ENCODE data around the gene RAX2. TPM values are rescaled to one million over a fixed set of nuclear protein-coding genes. Genes with fewer than 3 reads are reported as not detected.

Gene RAX2
- total and polyA plus RNA-seq, 10 donors = not detected

DNA sequence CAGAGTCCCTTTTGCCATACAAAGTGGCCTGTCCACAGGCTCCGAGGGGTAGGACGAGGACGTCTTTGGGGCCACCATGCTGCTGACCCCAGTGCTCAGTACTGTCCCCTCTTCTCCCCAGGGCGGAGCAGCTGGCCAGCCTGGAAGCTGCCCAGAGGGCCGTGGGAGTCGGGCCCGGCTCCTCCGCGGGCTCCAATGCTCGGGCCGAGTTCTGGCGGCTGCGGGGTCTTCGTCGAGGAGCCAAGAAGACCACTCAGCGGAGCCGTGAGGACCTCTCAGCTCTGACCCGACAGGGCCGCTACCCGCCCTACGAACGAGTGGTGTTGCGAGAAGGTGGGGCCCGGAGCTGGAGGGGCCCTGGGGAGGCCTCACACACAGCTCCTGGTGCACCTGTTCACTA is 31.6 kb downstream of the RAX2 start:
- no peak for DNase-seq
- intact Hi-C loops (cut with DNase I; ENCODE audit: low total_unique reads) = no loop called here
- peaks cover 0 to 18% (median 0%) of the 10 kb centered on the region in 7 donors for H3K27me3 ChIP-seq (replicated peaks in 1 of 7)

DNA sequence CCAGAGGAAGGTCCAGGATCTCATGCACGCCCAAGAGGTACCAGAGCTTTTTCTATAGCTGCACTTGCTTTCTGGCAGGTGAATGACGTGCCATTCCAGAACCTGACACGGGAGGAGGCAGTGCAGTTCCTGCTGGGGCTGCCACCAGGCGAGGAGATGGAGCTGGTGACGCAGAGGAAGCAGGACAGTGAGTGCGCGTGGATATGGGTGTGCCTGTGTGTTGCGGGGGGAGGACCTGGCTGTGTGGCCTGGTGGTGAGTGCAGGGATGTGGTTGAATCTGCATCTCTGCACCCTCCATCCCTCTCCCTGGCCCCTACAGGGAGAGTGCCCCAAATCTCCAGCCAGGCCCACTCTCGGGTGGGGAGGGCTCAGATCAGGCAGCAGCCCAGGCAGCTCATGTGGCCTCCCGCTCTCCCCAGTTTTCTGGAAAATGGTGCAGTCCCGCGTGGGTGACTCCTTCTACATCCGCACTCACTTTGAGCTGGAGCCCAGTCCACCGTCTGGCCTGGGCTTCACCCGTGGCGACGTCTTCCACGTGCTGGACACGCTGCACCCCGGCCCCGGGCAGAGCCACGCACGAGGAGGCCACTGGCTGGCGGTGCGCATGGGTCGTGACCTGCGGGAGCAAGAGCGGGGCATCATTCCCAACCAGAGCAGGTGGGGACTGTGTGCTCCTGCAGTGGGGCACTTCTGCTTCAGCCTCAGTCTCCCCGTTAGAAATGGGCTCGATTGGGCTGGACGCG is 33.4 kb downstream of the RAX2 start:
- intact Hi-C loops (cut with DNase I; ENCODE audit: low total_unique reads) = no loop called here
- TF ChIP-seq, protein P1, sequence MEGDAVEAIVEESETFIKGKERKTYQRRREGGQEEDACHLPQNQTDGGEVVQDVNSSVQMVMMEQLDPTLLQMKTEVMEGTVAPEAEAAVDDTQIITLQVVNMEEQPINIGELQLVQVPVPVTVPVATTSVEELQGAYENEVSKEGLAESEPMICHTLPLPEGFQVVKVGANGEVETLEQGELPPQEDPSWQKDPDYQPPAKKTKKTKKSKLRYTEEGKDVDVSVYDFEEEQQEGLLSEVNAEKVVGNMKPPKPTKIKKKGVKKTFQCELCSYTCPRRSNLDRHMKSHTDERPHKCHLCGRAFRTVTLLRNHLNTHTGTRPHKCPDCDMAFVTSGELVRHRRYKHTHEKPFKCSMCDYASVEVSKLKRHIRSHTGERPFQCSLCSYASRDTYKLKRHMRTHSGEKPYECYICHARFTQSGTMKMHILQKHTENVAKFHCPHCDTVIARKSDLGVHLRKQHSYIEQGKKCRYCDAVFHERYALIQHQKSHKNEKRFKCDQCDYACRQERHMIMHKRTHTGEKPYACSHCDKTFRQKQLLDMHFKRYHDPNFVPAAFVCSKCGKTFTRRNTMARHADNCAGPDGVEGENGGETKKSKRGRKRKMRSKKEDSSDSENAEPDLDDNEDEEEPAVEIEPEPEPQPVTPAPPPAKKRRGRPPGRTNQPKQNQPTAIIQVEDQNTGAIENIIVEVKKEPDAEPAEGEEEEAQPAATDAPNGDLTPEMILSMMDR (IDR thresholded peaks at IDR 0.05 in 8 of 11, conservative IDR thresholded peaks at IDR 0.05 in 3 of 11) = no peak
- TF ChIP-seq POLR2A (IDR thresholded peaks at IDR 0.05) (no peak), POLR2AphosphoS5 (IDR thresholded peaks at IDR 0.05) (no peak)
- peaks cover 0 to 19% (median 0%) of the 10 kb centered on the region in 7 donors for H3K27me3 ChIP-seq (replicated peaks in 1 of 7)
- DNase-seq = no peak
- peaks cover 0 to 10% (median 0%) of the 10 kb centered on the region in 6 donors for H3K36me3 ChIP-seq
- H3K4me1 ChIP-seq = no peaks in the 10 kb centered on the region
- H3K9me3 ChIP-seq = peaks cover 0 to 3% (median 0%) of the 10 kb centered on the region in 8 donors
- WGBS, 5 donors = 85 to 92% (median 89%) methylated on average over 23 to 32 of the region's 32 CpGs
- H3K27ac ChIP-seq = no peak overlapping the region
- no peak overlapping the region for H3K4me3 ChIP-seq

More for the DNA sequence above, 31.6 kb downstream of the RAX2 start:
- Histone ChIP-seq H3K27ac (no peak overlapping the region), H3K36me3 (peaks cover 0 to 7% (median 0%) of the 10 kb centered on the region in 6 donors), H3K4me3 (no peak overlapping the region), H3K4me1 (no peaks in the 10 kb centered on the region), H3K9me3 (peaks cover 0 to 3% (median 0%) of the 10 kb centered on the region in 8 donors)
- TF ChIP-seq POLR2AphosphoS5 (IDR thresholded peaks at IDR 0.05) (no peak), POLR2A (IDR thresholded peaks at IDR 0.05) (no peak)
- TF ChIP-seq, protein P1 (IDR thresholded peaks at IDR 0.05 in 8 of 11, conservative IDR thresholded peaks at IDR 0.05 in 3 of 11) = no peak
- 86 to 92% (median 92%) methylated on average over 15 to 24 of the region's 24 CpGs for WGBS, 5 donors

DNA sequence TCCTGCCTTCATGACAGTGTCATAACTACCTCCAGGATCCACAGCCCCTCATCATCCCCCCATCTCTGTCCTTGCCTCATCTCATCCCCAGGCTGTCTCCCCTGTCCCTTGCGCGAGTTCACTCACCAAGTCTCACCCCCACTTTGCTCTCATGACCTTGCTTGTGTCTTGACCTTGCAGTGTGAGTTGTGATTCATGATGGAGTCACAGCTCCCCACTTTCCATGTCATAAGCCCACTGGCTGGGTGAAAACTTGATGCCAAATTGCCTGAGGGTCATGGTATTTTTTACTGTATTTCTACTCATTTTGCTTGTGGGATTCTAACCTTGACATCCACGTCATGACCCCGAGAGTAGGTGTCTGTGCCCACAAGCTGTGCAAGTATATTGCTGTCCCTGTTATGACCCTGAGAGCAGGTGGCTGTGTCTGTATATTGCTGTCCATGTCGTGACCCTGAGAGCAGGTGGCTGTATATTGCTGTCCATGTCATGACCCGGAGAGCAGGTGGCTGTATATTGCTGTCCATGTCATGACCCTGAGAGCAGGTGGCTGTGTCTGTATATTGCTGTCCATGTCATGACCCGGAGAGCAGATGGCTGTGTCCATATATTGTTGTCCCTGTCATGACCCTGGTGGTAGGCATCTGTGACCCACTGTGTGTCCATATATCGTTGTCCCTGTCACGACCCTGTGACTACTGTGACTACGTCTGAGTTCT is 34.4 kb downstream of the RAX2 start:
- WGBS, 5 donors = 86 to 90% (median 88%) methylated on average over 10 of the region's 10 CpGs
- Histone ChIP-seq H3K4me3 (no peak overlapping the region), H3K27me3 (replicated peaks in 1 of 7) (peaks cover 0 to 19% (median 0%) of the 10 kb centered on the region in 7 donors), H3K4me1 (no peaks in the 10 kb centered on the region), H3K27ac (no peak overlapping the region), H3K36me3 (peaks cover 0 to 10% (median 0%) of the 10 kb centered on the region in 6 donors), H3K9me3 (no peaks in the 10 kb centered on the region)
- intact Hi-C loops (cut with DNase I; ENCODE audit: low total_unique reads) = no loop called here
- no peak for DNase-seq
- TF ChIP-seq POLR2A (IDR thresholded peaks at IDR 0.05) = no peak
- TF ChIP-seq, protein P1 (IDR thresholded peaks at IDR 0.05 in 8 of 11, conservative IDR thresholded peaks at IDR 0.05 in 3 of 11) = no peak
- no peak for TF ChIP-seq POLR2AphosphoS5 (IDR thresholded peaks at IDR 0.05)
